ENCODE data around the gene CD8B. TPM values are rescaled to one million over a fixed set of nuclear protein-coding genes. Genes with fewer than 3 reads are reported as not detected.

CD8B gene
- total and polyA plus RNA-seq, 2 of the 8 experiments (the other 6 are each of a cell fraction or from before 2014, with no cell fraction given): 0.35 to 0.63 TPM

DNA sequence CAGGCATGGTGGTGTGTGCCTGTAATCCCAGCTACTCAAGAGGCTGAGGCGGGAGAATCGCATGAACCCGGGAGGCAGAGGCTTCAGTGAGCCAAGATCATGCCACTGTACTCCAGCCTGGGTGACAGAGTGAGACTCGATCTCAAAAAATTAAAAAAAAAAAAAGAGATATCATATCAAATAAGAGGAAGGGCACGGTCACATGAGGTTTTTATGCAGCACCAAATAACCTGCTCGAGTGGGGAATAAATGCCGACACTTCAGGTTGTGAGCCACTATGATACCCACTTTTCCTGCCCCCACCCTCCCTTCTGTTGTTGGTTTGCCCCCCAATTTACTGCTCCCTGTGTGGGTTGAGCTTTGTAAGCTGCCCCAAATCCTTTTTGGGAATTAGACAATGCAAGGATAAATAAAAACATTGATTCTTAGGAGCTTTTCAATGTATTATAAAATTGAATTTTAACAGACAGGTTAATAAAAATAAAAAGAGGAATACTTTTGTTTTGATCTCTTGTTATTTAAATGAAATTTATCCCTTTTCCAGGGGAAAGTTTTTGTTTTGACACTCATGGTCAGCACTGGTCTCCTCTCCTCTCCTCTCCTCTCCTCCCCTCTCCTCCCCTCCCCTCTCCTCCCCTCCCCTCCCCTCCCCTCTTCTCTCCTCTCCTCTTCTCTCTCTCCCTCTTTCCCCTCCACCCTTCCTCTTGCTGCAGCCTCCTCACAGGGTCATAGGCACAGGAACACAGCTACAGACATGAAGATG, 29.2 kb downstream of the CD8B start (continued):
- TF ChIP-seq, protein P1, sequence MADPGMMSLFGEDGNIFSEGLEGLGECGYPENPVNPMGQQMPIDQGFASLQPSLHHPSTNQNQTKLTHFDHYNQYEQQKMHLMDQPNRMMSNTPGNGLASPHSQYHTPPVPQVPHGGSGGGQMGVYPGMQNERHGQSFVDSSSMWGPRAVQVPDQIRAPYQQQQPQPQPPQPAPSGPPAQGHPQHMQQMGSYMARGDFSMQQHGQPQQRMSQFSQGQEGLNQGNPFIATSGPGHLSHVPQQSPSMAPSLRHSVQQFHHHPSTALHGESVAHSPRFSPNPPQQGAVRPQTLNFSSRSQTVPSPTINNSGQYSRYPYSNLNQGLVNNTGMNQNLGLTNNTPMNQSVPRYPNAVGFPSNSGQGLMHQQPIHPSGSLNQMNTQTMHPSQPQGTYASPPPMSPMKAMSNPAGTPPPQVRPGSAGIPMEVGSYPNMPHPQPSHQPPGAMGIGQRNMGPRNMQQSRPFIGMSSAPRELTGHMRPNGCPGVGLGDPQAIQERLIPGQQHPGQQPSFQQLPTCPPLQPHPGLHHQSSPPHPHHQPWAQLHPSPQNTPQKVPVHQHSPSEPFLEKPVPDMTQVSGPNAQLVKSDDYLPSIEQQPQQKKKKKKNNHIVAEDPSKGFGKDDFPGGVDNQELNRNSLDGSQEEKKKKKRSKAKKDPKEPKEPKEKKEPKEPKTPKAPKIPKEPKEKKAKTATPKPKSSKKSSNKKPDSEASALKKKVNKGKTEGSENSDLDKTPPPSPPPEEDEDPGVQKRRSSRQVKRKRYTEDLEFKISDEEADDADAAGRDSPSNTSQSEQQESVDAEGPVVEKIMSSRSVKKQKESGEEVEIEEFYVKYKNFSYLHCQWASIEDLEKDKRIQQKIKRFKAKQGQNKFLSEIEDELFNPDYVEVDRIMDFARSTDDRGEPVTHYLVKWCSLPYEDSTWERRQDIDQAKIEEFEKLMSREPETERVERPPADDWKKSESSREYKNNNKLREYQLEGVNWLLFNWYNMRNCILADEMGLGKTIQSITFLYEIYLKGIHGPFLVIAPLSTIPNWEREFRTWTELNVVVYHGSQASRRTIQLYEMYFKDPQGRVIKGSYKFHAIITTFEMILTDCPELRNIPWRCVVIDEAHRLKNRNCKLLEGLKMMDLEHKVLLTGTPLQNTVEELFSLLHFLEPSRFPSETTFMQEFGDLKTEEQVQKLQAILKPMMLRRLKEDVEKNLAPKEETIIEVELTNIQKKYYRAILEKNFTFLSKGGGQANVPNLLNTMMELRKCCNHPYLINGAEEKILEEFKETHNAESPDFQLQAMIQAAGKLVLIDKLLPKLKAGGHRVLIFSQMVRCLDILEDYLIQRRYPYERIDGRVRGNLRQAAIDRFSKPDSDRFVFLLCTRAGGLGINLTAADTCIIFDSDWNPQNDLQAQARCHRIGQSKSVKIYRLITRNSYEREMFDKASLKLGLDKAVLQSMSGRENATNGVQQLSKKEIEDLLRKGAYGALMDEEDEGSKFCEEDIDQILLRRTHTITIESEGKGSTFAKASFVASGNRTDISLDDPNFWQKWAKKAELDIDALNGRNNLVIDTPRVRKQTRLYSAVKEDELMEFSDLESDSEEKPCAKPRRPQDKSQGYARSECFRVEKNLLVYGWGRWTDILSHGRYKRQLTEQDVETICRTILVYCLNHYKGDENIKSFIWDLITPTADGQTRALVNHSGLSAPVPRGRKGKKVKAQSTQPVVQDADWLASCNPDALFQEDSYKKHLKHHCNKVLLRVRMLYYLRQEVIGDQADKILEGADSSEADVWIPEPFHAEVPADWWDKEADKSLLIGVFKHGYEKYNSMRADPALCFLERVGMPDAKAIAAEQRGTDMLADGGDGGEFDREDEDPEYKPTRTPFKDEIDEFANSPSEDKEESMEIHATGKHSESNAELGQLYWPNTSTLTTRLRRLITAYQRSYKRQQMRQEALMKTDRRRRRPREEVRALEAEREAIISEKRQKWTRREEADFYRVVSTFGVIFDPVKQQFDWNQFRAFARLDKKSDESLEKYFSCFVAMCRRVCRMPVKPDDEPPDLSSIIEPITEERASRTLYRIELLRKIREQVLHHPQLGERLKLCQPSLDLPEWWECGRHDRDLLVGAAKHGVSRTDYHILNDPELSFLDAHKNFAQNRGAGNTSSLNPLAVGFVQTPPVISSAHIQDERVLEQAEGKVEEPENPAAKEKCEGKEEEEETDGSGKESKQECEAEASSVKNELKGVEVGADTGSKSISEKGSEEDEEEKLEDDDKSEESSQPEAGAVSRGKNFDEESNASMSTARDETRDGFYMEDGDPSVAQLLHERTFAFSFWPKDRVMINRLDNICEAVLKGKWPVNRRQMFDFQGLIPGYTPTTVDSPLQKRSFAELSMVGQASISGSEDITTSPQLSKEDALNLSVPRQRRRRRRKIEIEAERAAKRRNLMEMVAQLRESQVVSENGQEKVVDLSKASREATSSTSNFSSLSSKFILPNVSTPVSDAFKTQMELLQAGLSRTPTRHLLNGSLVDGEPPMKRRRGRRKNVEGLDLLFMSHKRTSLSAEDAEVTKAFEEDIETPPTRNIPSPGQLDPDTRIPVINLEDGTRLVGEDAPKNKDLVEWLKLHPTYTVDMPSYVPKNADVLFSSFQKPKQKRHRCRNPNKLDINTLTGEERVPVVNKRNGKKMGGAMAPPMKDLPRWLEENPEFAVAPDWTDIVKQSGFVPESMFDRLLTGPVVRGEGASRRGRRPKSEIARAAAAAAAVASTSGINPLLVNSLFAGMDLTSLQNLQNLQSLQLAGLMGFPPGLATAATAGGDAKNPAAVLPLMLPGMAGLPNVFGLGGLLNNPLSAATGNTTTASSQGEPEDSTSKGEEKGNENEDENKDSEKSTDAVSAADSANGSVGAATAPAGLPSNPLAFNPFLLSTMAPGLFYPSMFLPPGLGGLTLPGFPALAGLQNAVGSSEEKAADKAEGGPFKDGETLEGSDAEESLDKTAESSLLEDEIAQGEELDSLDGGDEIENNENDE (IDR thresholded peaks at IDR 0.05; ENCODE audit: insufficient replicate concordance, low read length): no peak
- TF ChIP-seq FOSL1 (IDR thresholded peaks at IDR 0.05; ENCODE audit: insufficient read depth, low read depth, low read length) (no peak), ZNF274 (IDR thresholded peaks at IDR 0.05; ENCODE audit: borderline replicate concordance, extremely low read depth, low read length) (no peak), EP300 (IDR thresholded peaks at IDR 0.05; ENCODE audit: borderline replicate concordance in 1 of 2, low read depth in 2 of 2, low read length in 2 of 2) (no peak), KDM1A (IDR thresholded peaks at IDR 0.05; ENCODE audit: borderline replicate concordance, low read length) (no peak), ASH2L (IDR thresholded peaks at IDR 0.05; ENCODE audit: low read length) (no peak), SP2 (IDR thresholded peaks at IDR 0.05; ENCODE audit: low read length) (no peak), CTBP2 (IDR thresholded peaks at IDR 0.05; ENCODE audit: borderline replicate concordance, insufficient read depth, insufficient read length, low read length) (no peak), RXRA (IDR thresholded peaks at IDR 0.05; ENCODE audit: insufficient read depth, low read depth, low read length) (no peak)

Measured in H1 (cell line).